SK-N-SH (cell line): Measurements from ENCODE around the gene AHRR. TPM values are rescaled to one million over a fixed set of nuclear protein-coding genes. Genes with fewer than 3 reads are reported as not detected.

Source experiments
- CTCF ChIA-PET: fragments of 300-600, 350-600 bp; formaldehyde crosslinking; extraction: SDS; loops from one replicate; lab custom pipeline; 2021; lab: Yijun Ruan, JAX
- POLR2A ChIA-PET: fragments of 350-600 bp; sonication (Branson Sonifier 250); formaldehyde crosslinking; extraction: SDS; loops from one replicate; lab custom pipeline; 2020; ENCODE audit warnings: antibody characterized with exemption, inconsistent platforms; lab: Yijun Ruan, JAX
- DNase-seq: peaks from one replicate; pipeline ENCODE4 v3.0.0; 2012
- H2AFZ ChIP-seq: fragments of 200-600 bp; sonication (generic); 2 replicates; pipeline ENCODE4 v1.8.1; 2016; ENCODE audit warnings: antibody characterized with exemption, mild to moderate bottlenecking, low read depth
- H3F3A ChIP-seq: fragments of 200-600 bp; sonication (generic); replicated peaks from 2 replicates; pipeline ENCODE3; 2016; ENCODE audit warnings: antibody characterized with exemption, mild to moderate bottlenecking; ENCODE audit not compliant: insufficient read depth
- H3K27ac ChIP-seq, 2 experiments: fragments of 200-500 bp in 1 of 2; fragments of 200-600 bp in 1 of 2; sonication (Bioruptor generic) in 1 of 2; sonication (generic), shearing (Covaris generic) in 1 of 2; 2 replicates each; pipeline versions ENCODE4 v1.5.1 to v1.6.1; 2014 to 2016; ENCODE audit warnings: low read depth in 2 of 2, inconsistent platforms in 1 of 2, low read length in 1 of 2, mild to moderate bottlenecking in 1 of 2, mixed read lengths in 1 of 2
- H3K27me3 ChIP-seq: fragments of 200-600 bp; sonication (generic), shearing (Covaris generic); 2 replicates; pipeline ENCODE4 v1.6.1; 2016; ENCODE audit warnings: mixed run types; ENCODE audit not compliant: insufficient read depth
- H3K36me3 ChIP-seq, 2 experiments: fragments of 200-500 bp in 1 of 2; fragments of 200-600 bp in 1 of 2; sonication (Bioruptor generic) in 1 of 2; sonication (generic) in 1 of 2; replicated peaks in 1 of 2; 2 replicates each; pipeline versions ENCODE3 to v1.5.1; 2014 to 2016; ENCODE audit warnings: low read length in 1 of 2, mild to moderate bottlenecking in 1 of 2; ENCODE audit not compliant: insufficient read depth in 2 of 2, control insufficient read depth in 1 of 2
- H3K4me1 ChIP-seq, 2 experiments: fragments of 200-500 bp in 1 of 2; fragments of 200-600 bp in 1 of 2; sonication (Bioruptor generic) in 1 of 2; sonication (generic), shearing (Covaris generic) in 1 of 2; 2 replicates each; pipeline versions ENCODE4 v1.5.1 to v1.6.1; 2014 to 2016; ENCODE audit warnings: low read depth in 1 of 2, low read length in 1 of 2, mixed run types in 1 of 2; ENCODE audit not compliant: insufficient read depth in 2 of 2, control insufficient read depth in 1 of 2
- H3K4me2 ChIP-seq: fragments of 200-600 bp; sonication (generic), shearing (Covaris generic); 2 replicates; pipeline ENCODE4 v1.6.1; 2017; ENCODE audit warnings: mixed run types
- H3K4me3 ChIP-seq, 2 experiments: fragments of 200-500 bp in 1 of 2; fragments of 200-600 bp in 1 of 2; sonication (Bioruptor generic) in 1 of 2; sonication (generic), shearing (Covaris generic) in 1 of 2; 2 replicates each; pipeline versions ENCODE4 v1.5.1 to v1.8.1; 2014 to 2016; ENCODE audit warnings: low read depth in 2 of 2, inconsistent platforms in 1 of 2, low read length in 1 of 2, mild to moderate bottlenecking in 1 of 2, mixed read lengths in 1 of 2, moderate library complexity in 1 of 2
- H3K79me2 ChIP-seq: fragments of 200-600 bp; sonication (generic); 2 replicates; pipeline ENCODE4 v1.8.1; 2017; ENCODE audit warnings: mild to moderate bottlenecking; ENCODE audit not compliant: insufficient read depth
- H3K9ac ChIP-seq: fragments of 200-600 bp; sonication (generic); 2 replicates; pipeline ENCODE4 v1.6.1; 2017; ENCODE audit warnings: mixed run types
- H3K9me2 ChIP-seq: fragments of 200-600 bp; sonication (generic); 2 replicates; pipeline ENCODE4 v1.6.1; 2017; ENCODE audit warnings: mixed run types
- H3K9me3 ChIP-seq: fragments of 200-600 bp; sonication (generic); 2 replicates; pipeline ENCODE4 v1.6.1; 2017; ENCODE audit warnings: mixed run types, mild to moderate bottlenecking, moderate library complexity
- H4K20me1 ChIP-seq: fragments of 200-600 bp; sonication (generic); 2 replicates; pipeline ENCODE4 v1.6.1; 2017; ENCODE audit warnings: mild to moderate bottlenecking, mixed run types; ENCODE audit not compliant: insufficient read depth
- EZH2phosphoT487 ChIP-seq: fragments of 200-600 bp; sonication (generic); IDR thresholded peaks from 2 replicates; pipeline ENCODE4 v1.6.1; 2017; ENCODE audit warnings: low read depth, mixed run types, mild to moderate bottlenecking, antibody characterized with exemption, moderate library complexity, borderline replicate concordance
- IRF3 ChIP-seq: fragments of 150-350 bp; IDR thresholded peaks from 2 replicates; pipeline ENCODE4 v1.6.1; 2016; ENCODE audit warnings: mild to moderate bottlenecking, low read depth, low read length
- JUND ChIP-seq: IDR thresholded peaks from 2 replicates; pipeline ENCODE4 v1.4.0; 2012
- MXI1 ChIP-seq: IDR thresholded peaks from 2 replicates; pipeline ENCODE4 v1.6.1; 2012; ENCODE audit warnings: mild to moderate bottlenecking, low read depth, low read length, improper control_type of control experiment
- RAD21 ChIP-seq: IDR thresholded peaks from 2 replicates; pipeline ENCODE4 v1.6.1; 2012; ENCODE audit warnings: mild to moderate bottlenecking, low read length
- RCOR1 ChIP-seq: fragments of 150-350 bp; IDR thresholded peaks from 2 replicates; pipeline ENCODE4 v1.6.1; 2017; ENCODE audit warnings: antibody characterized with exemption, low read length
- REST ChIP-seq: IDR thresholded peaks from 2 replicates; pipeline ENCODE4 v1.6.1; 2012; ENCODE audit warnings: mild to moderate bottlenecking, low read depth, low read length, moderate library complexity
- RFX5 ChIP-seq: IDR thresholded peaks from 2 replicates; pipeline ENCODE4 v1.6.1; 2012; ENCODE audit warnings: mild to moderate bottlenecking, improper control_type of control experiment, low read length
- TAF1 ChIP-seq: IDR thresholded peaks from 2 replicates; pipeline ENCODE4 v1.6.1; 2012; ENCODE audit warnings: low read depth, mild to moderate bottlenecking, low read length, moderate library complexity, borderline replicate concordance
- TCF12 ChIP-seq: IDR thresholded peaks from 2 replicates; pipeline ENCODE4 v1.4.0; 2012
- YY1 ChIP-seq: IDR thresholded peaks from 2 replicates; pipeline ENCODE4 v1.4.0; 2012; ENCODE audit warnings: low read depth, mild to moderate bottlenecking
- ZBTB33 ChIP-seq: IDR thresholded peaks from 2 replicates; pipeline ENCODE4 v1.4.0; 2012; ENCODE audit warnings: low read depth, borderline replicate concordance
- WGBS: methylation state at CpG from one replicate; pipeline ENCODE4 v1.1.6; 2017; ENCODE audit warnings: low lambda C conversion rate; 5-methylcytosine and 5-hydroxymethylcytosine counted together
- polyA plus RNA-seq, 3 experiments: library from polyadenylated mRNA; depleted of rRNA; stranded (reverse); fragments of >200 nt; gene quantifications; 2 replicates each; pipeline ENCODE4 v1.2.3, GENCODE V29; 2012

AHRR gene
- polyA plus RNA-seq, 1 of the 3 experiments (the other 2 are of a cell fraction), result 0.71 TPM

GRCh38 chr5:475704-476101, 154.2 kb downstream of the AHRR start:
- peaks cover 0 to 21% of the 10 kb centered on the region in 2 experiments; a peak in 1 of 4 replicates for H3K4me1 ChIP-seq
- no peaks in the 10 kb centered on the region for H3K9me3 ChIP-seq
- ChIA-PET POLR2A (no interaction called here), CTCF (no interaction called here)
- no peak for DNase-seq
- H3K9me2 ChIP-seq, result no peaks in the 10 kb centered on the region
- TF ChIP-seq YY1 (no peak), MXI1 (no peak), IRF3 (no peak), TCF12 (no peak), EZH2phosphoT487 (no peak), TAF1 (no peak), ZBTB33 (no peak), RCOR1 (no peak), JUND (no peak), RFX5 (no peak), RAD21 (no peak), REST (no peak)
- no peak overlapping the region for H3K9ac ChIP-seq
- no peak overlapping the region for H3K4me3 ChIP-seq
- H3F3A ChIP-seq, result no peaks in the 10 kb centered on the region
- H3K27me3 ChIP-seq, result no peaks in the 10 kb centered on the region
- H3K79me2 ChIP-seq, result peaks cover 9% of the 10 kb centered on the region; the same call in 1 of the 2 replicates
- H3K27ac ChIP-seq, result no peak overlapping the region
- H3K36me3 ChIP-seq, result peaks cover 0 to 2% of the 10 kb centered on the region in 2 experiments
- no peak overlapping the region for H3K4me2 ChIP-seq
- WGBS, result 20% methylated on average over 1 of the region's 8 CpGs
- H2AFZ ChIP-seq, result no peak overlapping the region
- H4K20me1 ChIP-seq, result peaks cover 6% of the 10 kb centered on the region
